OCI-LY3 (cell line): ENCODE results near the gene EFNA4.

Source experiments
- H2AFZ ChIP-seq: fragments of 200-600, 300-600 bp; shearing (Covaris generic); 2 replicates; pipeline ENCODE4 v1.6.0; 2014; ENCODE audit warnings: antibody characterized with exemption, low read depth, low read length
- H3K27ac ChIP-seq: fragments of 200-600, 300-600 bp; sonication (generic); 2 replicates; pipeline ENCODE4 v1.5.1; 2014; ENCODE audit warnings: mild to moderate bottlenecking, low read length, moderate library complexity, mixed read lengths
- H3K27me3 ChIP-seq: fragments of 200-600, 300-600 bp; sonication (generic); 2 replicates; pipeline ENCODE4 v1.6.1; 2014; ENCODE audit warnings: low read depth, low read length, mixed read lengths
- H3K36me3 ChIP-seq: fragments of 200-600, 300-600 bp; sonication (generic); replicated peaks from 2 replicates; pipeline ENCODE3; 2014; ENCODE audit warnings: low read depth, low read length, mixed read lengths
- H3K4me1 ChIP-seq: fragments of 300-600, 200-600 bp; sonication (generic); 2 replicates; pipeline ENCODE4 v1.6.1; 2014; ENCODE audit warnings: low read length, mixed read lengths
- H3K4me2 ChIP-seq: fragments of 200-600, 300-600 bp; sonication (generic); 2 replicates; pipeline ENCODE4 v1.6.1; 2014; ENCODE audit warnings: low read length, mixed read lengths
- H3K4me3 ChIP-seq: fragments of 300-600, 200-600 bp; sonication (generic); 2 replicates; pipeline ENCODE4 v1.5.1; 2014; ENCODE audit warnings: antibody characterized with exemption, mild to moderate bottlenecking, low read length, moderate library complexity
- H3K79me2 ChIP-seq: fragments of 300-600, 200-600 bp; shearing (Covaris generic); 2 replicates; pipeline ENCODE4 v1.6.1; 2014; ENCODE audit warnings: mild to moderate bottlenecking, low read length, mixed read lengths
- H3K9ac ChIP-seq: fragments of 300-600, 200-600 bp; shearing (Covaris generic); 2 replicates; pipeline ENCODE4 v1.6.0; 2014; ENCODE audit warnings: mild to moderate bottlenecking, low read length, moderate library complexity
- H3K9me3 ChIP-seq: fragments of 200-600, 300-600 bp; shearing (Covaris generic); 2 replicates; pipeline ENCODE4 v1.6.1; 2014; ENCODE audit warnings: low read length, mixed read lengths; ENCODE audit not compliant: insufficient read depth
- H4K20me1 ChIP-seq: fragments of 200-600, 300-600 bp; sonication (generic); 2 replicates; pipeline ENCODE4 v1.6.1; 2016; ENCODE audit warnings: low read length, mixed read lengths; ENCODE audit not compliant: insufficient read depth
- CTCF ChIP-seq: fragments of 200-600, 300-600 bp; sonication (generic); IDR thresholded peaks from 2 replicates; pipeline ENCODE4 v1.5.1; 2014; ENCODE audit warnings: antibody characterized with exemption, low read length, low read depth
- EZH2phosphoT487 ChIP-seq: fragments of 200-600 bp; shearing (Covaris generic); IDR thresholded peaks from 2 replicates; pipeline ENCODE4 v1.6.1; 2018; ENCODE audit warnings: antibody characterized with exemption, mixed run types, low read depth

EFNA4 gene

GRCh38 chr1:155016231-155016831 lies 47.2 kb upstream of the EFNA4 start:
- no peak overlapping the region for H2AFZ ChIP-seq
- H3K9ac ChIP-seq, result peak overlapping the region; percentile 77; the same call in 1 of the 2 replicates
- H4K20me1 ChIP-seq, result peaks cover 26% of the 10 kb centered on the region
- H3K79me2 ChIP-seq, result no peaks in the 10 kb centered on the region
- H3K36me3 ChIP-seq, result peaks cover 29% of the 10 kb centered on the region
- peaks cover 30% of the 10 kb centered on the region for H3K4me1 ChIP-seq
- no peaks in the 10 kb centered on the region for H3K27me3 ChIP-seq
- peak overlapping the region; percentile 79 for H3K4me2 ChIP-seq
- peak overlapping the region; percentile 74; the same call in 1 of the 2 replicates for H3K4me3 ChIP-seq
- peak overlapping the region; percentile 75 for H3K27ac ChIP-seq
- TF ChIP-seq CTCF (no peak), EZH2phosphoT487 (no peak)
- no peaks in the 10 kb centered on the region for H3K9me3 ChIP-seq

- peaks cover 24% of the 10 kb centered on the region for H4K20me1 ChIP-seq
- H2AFZ ChIP-seq, result no peak overlapping the region
- H3K36me3 ChIP-seq, result peaks cover 28% of the 10 kb centered on the region
- H3K4me3 ChIP-seq, result peak overlapping the region; percentile 74
- H3K4me2 ChIP-seq, result peak overlapping the region; percentile 79
- H3K4me1 ChIP-seq, result peaks cover 30% of the 10 kb centered on the region
- no peaks in the 10 kb centered on the region for H3K9me3 ChIP-seq
- TF ChIP-seq CTCF (peak; percentile 100), EZH2phosphoT487 (no peak)
- H3K27ac ChIP-seq, result peak overlapping the region; percentile 75
- no peaks in the 10 kb centered on the region for H3K27me3 ChIP-seq
- no peaks in the 10 kb centered on the region for H3K79me2 ChIP-seq
- peak overlapping the region; percentile 77 for H3K9ac ChIP-seq
These were observed 46.2 kb upstream of the EFNA4 start for GRCh38 chr1:155017041-155017945.

- no peak for TF ChIP-seq CTCF
- no peak for TF ChIP-seq EZH2phosphoT487
- peaks cover 26% of the 10 kb centered on the region for H3K36me3 ChIP-seq
- H4K20me1 ChIP-seq, result peaks cover 17% of the 10 kb centered on the region
- peaks cover 30% of the 10 kb centered on the region for H3K4me1 ChIP-seq
- H3K9me3 ChIP-seq, result no peaks in the 10 kb centered on the region
- peak overlapping the region; percentile 77 for H3K9ac ChIP-seq
- no peak overlapping the region for H2AFZ ChIP-seq
- H3K4me2 ChIP-seq, result peak overlapping the region; percentile 79
- H3K27me3 ChIP-seq, result no peaks in the 10 kb centered on the region
- H3K4me3 ChIP-seq, result peak overlapping the region; percentile 74
- no peaks in the 10 kb centered on the region for H3K79me2 ChIP-seq
- H3K27ac ChIP-seq, result peak overlapping the region; percentile 75
These were observed 45.6 kb upstream of the EFNA4 start for GRCh38 chr1:155017946-155018316.

- Histone ChIP-seq H3K36me3 (peaks cover 26% of the 10 kb centered on the region), H3K4me1 (peaks cover 30% of the 10 kb centered on the region), H3K27ac (no peak overlapping the region), H3K79me2 (no peaks in the 10 kb centered on the region), H3K9ac (no peak overlapping the region), H3K9me3 (no peaks in the 10 kb centered on the region), H2AFZ (no peak overlapping the region), H4K20me1 (peaks cover 10% of the 10 kb centered on the region), H3K4me2 (peak overlapping the region; percentile 79; the same call in 1 of the 2 replicates), H3K4me3 (peak overlapping the region; percentile 74; the same call in 1 of the 2 replicates), H3K27me3 (peaks cover 5% of the 10 kb centered on the region; the same call in 1 of the 2 replicates)
- TF ChIP-seq CTCF, result no peak
These were observed 44.8 kb upstream of the EFNA4 start for GRCh38 chr1:155018617-155019348.
